Omental fat pad (tissue), 4 donors: ENCODE results near the gene C11orf91. TPM values are rescaled to one million over a fixed set of nuclear protein-coding genes. Genes with fewer than 3 reads are reported as not detected.
"Not testable (repeated sequence)": the region's sequence is repeated elsewhere in the genome, so short reads cannot be mapped to it uniquely, and the experiment has no call there.

ENCODE experiments used
- ATAC-seq: fragments of 150-250 bp; one replicate; pipeline ENCODE4 v1.9.1; 2016; ENCODE audit warnings: mild to moderate bottlenecking, moderate library complexity; ENCODE audit not compliant: low FRiP score
- DNase-seq: peaks from one replicate; pipeline ENCODE4 v3.0.0-alpha.2; 2019; ENCODE audit warnings: low spot score
- total RNA-seq, 4 donors: library from RNA; depleted of rRNA; stranded (reverse); fragments of >200 nt; gene quantifications; one replicate each; pipeline ENCODE4 v1.1.0, GENCODE V29; 2016
- TF ChIP-seq, protein P1 (sequence below), 3 donors: fragments of 450-650 bp; IDR thresholded peaks; one replicate each; pipeline ENCODE4 v1.5.1; 2016 to 2017; ENCODE audit warnings: antibody characterized with exemption in 3 of 3, mild to moderate bottlenecking in 3 of 3, moderate library complexity in 2 of 3

The C11orf91 gene
- total RNA-seq, 4 donors from 2014 or later: not detected

DNA sequence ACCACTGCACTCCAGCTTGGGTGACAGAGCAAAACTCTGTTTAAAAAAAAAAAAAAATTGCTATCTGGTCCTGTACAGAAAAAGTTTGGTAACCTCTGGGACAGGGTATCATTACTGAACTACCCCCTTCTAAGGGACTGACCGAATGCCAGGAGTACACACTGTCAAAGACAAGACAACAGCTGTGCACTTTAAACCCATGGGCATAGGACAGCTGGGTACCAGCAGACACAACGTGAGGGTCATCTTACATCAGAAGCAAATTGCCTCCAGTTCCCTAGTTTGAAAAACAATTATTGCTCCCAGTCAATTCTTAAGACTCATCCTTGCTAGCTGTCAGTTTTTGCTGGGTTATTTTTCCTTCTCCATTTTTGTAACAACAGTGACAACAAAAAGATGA, 17.8 kb upstream of the C11orf91 start:
- ATAC-seq (no peak), DNase-seq (no peak)
- TF ChIP-seq, protein P1, sequence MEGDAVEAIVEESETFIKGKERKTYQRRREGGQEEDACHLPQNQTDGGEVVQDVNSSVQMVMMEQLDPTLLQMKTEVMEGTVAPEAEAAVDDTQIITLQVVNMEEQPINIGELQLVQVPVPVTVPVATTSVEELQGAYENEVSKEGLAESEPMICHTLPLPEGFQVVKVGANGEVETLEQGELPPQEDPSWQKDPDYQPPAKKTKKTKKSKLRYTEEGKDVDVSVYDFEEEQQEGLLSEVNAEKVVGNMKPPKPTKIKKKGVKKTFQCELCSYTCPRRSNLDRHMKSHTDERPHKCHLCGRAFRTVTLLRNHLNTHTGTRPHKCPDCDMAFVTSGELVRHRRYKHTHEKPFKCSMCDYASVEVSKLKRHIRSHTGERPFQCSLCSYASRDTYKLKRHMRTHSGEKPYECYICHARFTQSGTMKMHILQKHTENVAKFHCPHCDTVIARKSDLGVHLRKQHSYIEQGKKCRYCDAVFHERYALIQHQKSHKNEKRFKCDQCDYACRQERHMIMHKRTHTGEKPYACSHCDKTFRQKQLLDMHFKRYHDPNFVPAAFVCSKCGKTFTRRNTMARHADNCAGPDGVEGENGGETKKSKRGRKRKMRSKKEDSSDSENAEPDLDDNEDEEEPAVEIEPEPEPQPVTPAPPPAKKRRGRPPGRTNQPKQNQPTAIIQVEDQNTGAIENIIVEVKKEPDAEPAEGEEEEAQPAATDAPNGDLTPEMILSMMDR (IDR thresholded peaks at IDR 0.05): no peak

DNA sequence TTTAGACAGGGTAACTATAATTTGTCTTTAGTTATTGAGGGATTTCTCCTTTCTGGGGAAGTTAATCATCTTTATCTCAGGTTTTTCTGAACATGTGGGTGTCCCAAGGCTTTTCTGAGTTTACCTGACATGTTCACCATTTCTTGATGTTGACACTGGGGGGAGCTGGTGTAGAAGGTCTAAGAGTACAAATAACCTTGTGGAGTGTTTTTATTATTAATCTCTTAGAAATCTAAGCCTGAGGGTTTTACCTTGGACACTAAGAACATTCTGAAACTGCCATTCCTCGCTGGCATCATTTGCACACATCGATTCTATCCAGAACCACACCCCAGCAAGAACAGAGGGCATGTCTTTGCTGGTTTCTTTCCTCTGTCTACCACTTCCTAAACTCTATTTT, 15.6 kb upstream of the C11orf91 start:
- TF ChIP-seq, protein P1 (IDR thresholded peaks at IDR 0.05): no peak

GRCh38 chr11:33713856-33714398, 13.3 kb upstream of the C11orf91 start:
- DNase-seq (no peak), ATAC-seq (no peak)
- TF ChIP-seq, protein P1 (IDR thresholded peaks at IDR 0.05): no peak

More for the DNA sequence above, 15.6 kb upstream of the C11orf91 start:
- DNase-seq (no peak), ATAC-seq (no peak)

DNA sequence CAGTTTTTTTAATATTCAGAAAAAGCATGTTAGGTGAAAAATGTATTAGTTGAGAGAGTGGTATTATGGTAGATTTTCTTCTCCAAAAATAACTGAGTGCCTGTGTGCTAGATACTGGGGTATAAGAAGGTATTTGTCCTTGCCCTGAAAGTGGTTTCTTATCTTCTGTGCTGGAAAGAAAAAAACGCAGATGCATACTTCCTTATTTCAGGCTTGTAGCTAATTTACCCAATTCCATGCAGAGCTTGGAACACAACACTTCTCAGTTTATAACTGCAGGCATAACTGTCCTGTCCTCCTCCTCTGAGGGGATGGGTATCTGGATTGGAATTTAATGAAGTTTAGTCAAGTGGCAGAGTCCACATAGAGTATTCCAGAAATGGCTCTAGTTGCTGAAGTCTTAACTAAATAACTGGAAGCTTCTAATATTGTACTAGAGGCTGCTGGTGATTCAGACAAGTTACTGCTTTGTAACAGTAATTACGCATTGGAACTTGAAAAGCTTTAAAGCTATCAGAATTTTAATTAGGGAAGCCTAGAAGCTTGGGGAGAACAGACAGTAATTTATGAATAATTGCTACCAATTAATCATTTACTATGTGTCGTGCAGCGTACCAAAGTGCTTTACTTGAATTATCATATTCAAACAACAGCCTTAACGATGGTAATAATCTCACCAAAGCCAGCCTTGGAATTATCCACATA, 12.7 kb upstream of the C11orf91 start:
- ATAC-seq: no peak

DNA sequence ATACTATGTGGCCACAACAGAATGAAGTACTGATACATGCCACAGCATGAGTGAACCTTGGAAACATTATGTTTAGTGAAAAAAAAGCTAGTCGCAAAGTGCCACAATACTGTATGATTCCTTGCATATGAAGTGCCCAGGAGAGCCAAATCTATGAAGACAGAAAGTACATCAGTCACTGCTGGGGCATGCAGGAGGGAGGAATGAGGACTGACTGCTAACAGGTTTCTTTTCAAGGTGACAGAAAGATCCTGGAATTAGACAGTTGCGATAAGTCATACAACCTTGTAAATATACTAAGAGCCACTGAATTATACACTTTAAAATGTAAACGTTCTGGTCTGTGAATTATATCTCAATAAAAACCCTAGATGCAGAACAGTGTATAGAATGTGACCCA, 11.8 kb upstream of the C11orf91 start:
- no peak for ATAC-seq
- TF ChIP-seq, protein P1 (IDR thresholded peaks at IDR 0.05): no peak
- no peak for DNase-seq

More for the DNA sequence above, 12.7 kb upstream of the C11orf91 start:
- DNase-seq: no peak
- TF ChIP-seq, protein P1 (IDR thresholded peaks at IDR 0.05): no peak

GRCh38 chr11:33709466-33709865, 8.8 kb upstream of the C11orf91 start:
- ATAC-seq (no peak), DNase-seq (no peak)
- TF ChIP-seq, protein P1 (IDR thresholded peaks at IDR 0.05): no peak

GRCh38 chr11:33708985-33709384, 8.4 kb upstream of the C11orf91 start:
- TF ChIP-seq, protein P1 (IDR thresholded peaks at IDR 0.05): no peak
- ATAC-seq: no peak
- DNase-seq: no peak

GRCh38 chr11:33707831-33708230, 7.2 kb upstream of the C11orf91 start:
- not testable (repeated sequence) for ATAC-seq, DNase-seq
